ENCODE data around the gene EIF4ENIF1.

Gene EIF4ENIF1

DNA sequence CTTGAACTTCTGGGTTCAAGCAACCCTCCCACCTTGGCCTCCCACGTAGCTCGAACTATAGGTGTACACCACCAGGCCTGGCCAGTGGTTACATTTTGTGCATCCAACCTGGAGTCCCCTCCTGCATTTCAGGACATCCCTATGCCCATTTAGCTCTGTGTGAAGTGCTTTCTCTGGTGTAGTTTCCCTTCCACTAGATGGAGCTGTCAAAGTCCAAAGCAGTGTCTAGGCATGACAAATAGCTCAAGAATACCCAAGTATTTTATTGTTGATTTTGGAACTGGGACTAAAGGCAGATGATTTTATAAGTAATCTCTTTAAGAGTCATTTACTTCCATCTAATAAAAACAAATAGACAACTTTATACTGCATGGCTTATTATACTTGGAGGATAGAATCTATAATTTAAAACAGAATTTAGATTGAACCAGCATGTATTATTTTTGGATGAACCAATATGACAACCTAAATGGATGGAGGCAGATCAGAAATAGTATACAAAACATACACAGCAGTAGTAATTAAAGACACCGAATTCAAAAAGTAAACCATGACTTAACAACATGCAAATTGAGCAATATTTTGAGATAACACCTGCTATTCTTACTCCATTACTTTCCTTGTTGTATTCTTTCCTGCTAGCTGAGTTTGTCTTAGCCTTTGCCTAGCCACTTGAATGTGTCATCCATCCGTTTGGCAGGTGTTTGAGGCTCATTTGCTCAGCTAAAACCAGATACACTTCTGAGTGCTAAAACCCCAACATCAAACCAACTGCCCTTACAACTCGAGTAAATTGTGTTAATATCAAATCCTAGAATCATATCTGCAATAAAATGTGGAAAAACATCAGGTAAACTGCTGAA, 37.7 kb downstream of the EIF4ENIF1 start:
- peaks cover 45% of the 10 kb centered on the region for H3K36me3 ChIP-seq (ENCODE audit: low read depth)

DNA sequence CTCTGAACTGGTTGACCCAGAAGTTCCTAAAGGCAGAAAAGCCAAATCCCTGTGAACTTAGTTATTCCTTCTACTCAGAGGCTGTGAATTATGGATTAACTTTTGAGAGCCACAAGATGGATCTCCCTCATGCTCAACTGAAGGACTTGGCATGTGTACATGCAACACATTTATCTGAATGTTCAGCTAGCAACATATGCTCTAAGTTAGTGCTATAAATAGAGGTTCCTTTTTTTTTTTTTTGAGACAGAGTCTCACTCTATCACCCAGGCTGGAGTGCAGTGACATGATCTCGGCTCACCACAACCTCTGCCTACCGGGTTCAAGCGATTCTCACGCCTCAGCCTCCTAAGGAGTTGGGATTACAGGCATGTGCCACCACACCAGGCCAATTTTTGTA, 40.1 kb downstream of the EIF4ENIF1 start:
- H3K27ac ChIP-seq (ENCODE audit: poor library complexity, severe bottlenecking), result no peak overlapping the region
- no peaks in the 10 kb centered on the region for H3K9me3 ChIP-seq (ENCODE audit: severe bottlenecking)
- DNase-seq (ENCODE audit: low spot score) (no peak), ATAC-seq (ENCODE audit: low read depth) (no peak)
- TF ChIP-seq, protein P1, sequence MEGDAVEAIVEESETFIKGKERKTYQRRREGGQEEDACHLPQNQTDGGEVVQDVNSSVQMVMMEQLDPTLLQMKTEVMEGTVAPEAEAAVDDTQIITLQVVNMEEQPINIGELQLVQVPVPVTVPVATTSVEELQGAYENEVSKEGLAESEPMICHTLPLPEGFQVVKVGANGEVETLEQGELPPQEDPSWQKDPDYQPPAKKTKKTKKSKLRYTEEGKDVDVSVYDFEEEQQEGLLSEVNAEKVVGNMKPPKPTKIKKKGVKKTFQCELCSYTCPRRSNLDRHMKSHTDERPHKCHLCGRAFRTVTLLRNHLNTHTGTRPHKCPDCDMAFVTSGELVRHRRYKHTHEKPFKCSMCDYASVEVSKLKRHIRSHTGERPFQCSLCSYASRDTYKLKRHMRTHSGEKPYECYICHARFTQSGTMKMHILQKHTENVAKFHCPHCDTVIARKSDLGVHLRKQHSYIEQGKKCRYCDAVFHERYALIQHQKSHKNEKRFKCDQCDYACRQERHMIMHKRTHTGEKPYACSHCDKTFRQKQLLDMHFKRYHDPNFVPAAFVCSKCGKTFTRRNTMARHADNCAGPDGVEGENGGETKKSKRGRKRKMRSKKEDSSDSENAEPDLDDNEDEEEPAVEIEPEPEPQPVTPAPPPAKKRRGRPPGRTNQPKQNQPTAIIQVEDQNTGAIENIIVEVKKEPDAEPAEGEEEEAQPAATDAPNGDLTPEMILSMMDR (IDR thresholded peaks at IDR 0.05; ENCODE audit: poor library complexity, severe bottlenecking), result no peak
- no peak overlapping the region for H3K4me3 ChIP-seq (ENCODE audit: severe bottlenecking)
- H3K4me1 ChIP-seq (ENCODE audit: insufficient read depth, poor library complexity, severe bottlenecking), result no peaks in the 10 kb centered on the region
- H3K27me3 ChIP-seq (ENCODE audit: insufficient read depth, poor library complexity, severe bottlenecking), result no peaks in the 10 kb centered on the region
- H3K36me3 ChIP-seq (ENCODE audit: low read depth), result peaks cover 40% of the 10 kb centered on the region

More for the DNA sequence above, 37.7 kb downstream of the EIF4ENIF1 start:
- Histone ChIP-seq H3K27ac (ENCODE audit: poor library complexity, severe bottlenecking) (no peak overlapping the region), H3K27me3 (ENCODE audit: insufficient read depth, poor library complexity, severe bottlenecking) (no peaks in the 10 kb centered on the region), H3K4me3 (ENCODE audit: severe bottlenecking) (no peak overlapping the region), H3K9me3 (ENCODE audit: severe bottlenecking) (no peaks in the 10 kb centered on the region), H3K4me1 (ENCODE audit: insufficient read depth, poor library complexity, severe bottlenecking) (no peaks in the 10 kb centered on the region)
- peak; percentile 75; the same call in 2 of the 3 replicates for ATAC-seq (ENCODE audit: low read depth)
- TF ChIP-seq, protein P1 (IDR thresholded peaks at IDR 0.05; ENCODE audit: poor library complexity, severe bottlenecking), result peak; percentile 70
- no peak for DNase-seq (ENCODE audit: low spot score)

DNA sequence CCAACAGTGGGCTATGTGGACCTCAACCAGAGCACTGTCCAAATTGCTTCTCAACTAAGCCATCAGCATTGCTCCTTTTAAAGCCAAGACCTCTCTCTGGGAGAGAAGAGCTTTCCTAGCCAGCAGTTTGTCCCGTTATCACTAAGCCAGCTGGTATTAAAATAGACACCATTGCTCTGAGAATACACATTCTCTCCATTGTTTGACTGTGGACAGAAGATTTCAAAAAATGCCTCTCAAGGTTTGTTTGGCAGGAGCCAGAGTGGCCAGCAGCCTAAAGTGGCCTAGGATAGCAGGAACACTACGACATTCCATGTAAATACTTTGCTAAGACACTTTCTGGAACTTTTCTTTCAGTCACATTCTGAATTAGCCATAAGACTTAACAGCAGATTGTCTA, 41.3 kb downstream of the EIF4ENIF1 start:
- Histone ChIP-seq H3K27me3 (ENCODE audit: insufficient read depth, poor library complexity, severe bottlenecking) (no peaks in the 10 kb centered on the region), H3K4me3 (ENCODE audit: severe bottlenecking) (no peak overlapping the region), H3K9me3 (ENCODE audit: severe bottlenecking) (no peaks in the 10 kb centered on the region), H3K27ac (ENCODE audit: poor library complexity, severe bottlenecking) (no peak overlapping the region), H3K36me3 (ENCODE audit: low read depth) (peaks cover 36% of the 10 kb centered on the region), H3K4me1 (ENCODE audit: insufficient read depth, poor library complexity, severe bottlenecking) (no peaks in the 10 kb centered on the region)
- no peak for DNase-seq (ENCODE audit: low spot score)
- no peak for ATAC-seq (ENCODE audit: low read depth)
- TF ChIP-seq, protein P1 (IDR thresholded peaks at IDR 0.05; ENCODE audit: poor library complexity, severe bottlenecking), result no peak

DNA sequence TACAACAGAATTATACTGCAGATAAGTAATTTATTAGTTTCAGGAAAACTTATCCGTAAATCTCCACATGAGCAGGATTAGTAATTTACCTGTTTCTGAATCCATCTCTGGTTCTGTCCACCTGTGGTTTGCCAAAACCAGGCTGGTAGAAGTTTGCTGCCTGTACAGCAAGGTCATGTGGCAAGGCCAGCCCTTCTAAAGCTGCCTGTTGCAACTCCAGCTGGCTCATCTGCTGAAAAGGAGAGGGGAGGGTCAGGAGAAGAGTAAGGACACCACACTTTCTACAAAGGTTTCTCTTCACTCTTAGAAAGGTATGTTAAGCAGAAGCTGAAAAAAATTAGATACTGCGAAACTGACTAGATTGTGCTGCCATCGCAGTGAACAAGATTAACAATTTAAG, 42.3 kb downstream of the EIF4ENIF1 start:
- ATAC-seq (ENCODE audit: low read depth) (no peak), DNase-seq (ENCODE audit: low spot score) (no peak)
- Histone ChIP-seq H3K27me3 (ENCODE audit: insufficient read depth, poor library complexity, severe bottlenecking) (no peaks in the 10 kb centered on the region), H3K27ac (ENCODE audit: poor library complexity, severe bottlenecking) (no peak overlapping the region), H3K36me3 (ENCODE audit: low read depth) (peaks cover 40% of the 10 kb centered on the region), H3K9me3 (ENCODE audit: severe bottlenecking) (no peaks in the 10 kb centered on the region), H3K4me3 (ENCODE audit: severe bottlenecking) (no peak overlapping the region), H3K4me1 (ENCODE audit: insufficient read depth, poor library complexity, severe bottlenecking) (no peaks in the 10 kb centered on the region)
- TF ChIP-seq, protein P1 (IDR thresholded peaks at IDR 0.05; ENCODE audit: poor library complexity, severe bottlenecking), result no peak

DNA sequence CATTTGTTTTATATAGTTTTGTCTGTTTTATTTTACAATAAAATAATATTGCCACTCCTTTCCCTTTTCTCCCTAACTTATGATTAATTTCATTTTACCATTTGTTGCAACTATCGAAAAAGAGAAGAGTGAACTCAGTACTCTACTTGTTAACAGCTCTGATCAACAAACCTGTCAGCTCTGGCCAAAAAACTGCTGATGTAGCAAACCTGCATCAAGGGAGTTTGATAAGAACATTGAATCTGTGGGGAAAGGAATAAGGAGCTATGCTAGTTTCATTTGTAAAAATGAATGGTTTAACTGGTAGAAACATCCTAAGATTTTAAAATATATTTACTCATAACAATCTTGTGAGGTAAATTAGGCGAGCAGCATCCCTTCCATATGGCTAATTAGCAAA, 42.9 kb downstream of the EIF4ENIF1 start:
- TF ChIP-seq, protein P1 (IDR thresholded peaks at IDR 0.05; ENCODE audit: poor library complexity, severe bottlenecking), result no peak
- Histone ChIP-seq H3K27ac (ENCODE audit: poor library complexity, severe bottlenecking) (no peak overlapping the region), H3K4me1 (ENCODE audit: insufficient read depth, poor library complexity, severe bottlenecking) (no peaks in the 10 kb centered on the region), H3K36me3 (ENCODE audit: low read depth) (peaks cover 40% of the 10 kb centered on the region), H3K4me3 (ENCODE audit: severe bottlenecking) (no peak overlapping the region), H3K9me3 (ENCODE audit: severe bottlenecking) (no peaks in the 10 kb centered on the region), H3K27me3 (ENCODE audit: insufficient read depth, poor library complexity, severe bottlenecking) (no peaks in the 10 kb centered on the region)
- DNase-seq (ENCODE audit: low spot score) (no peak), ATAC-seq (ENCODE audit: low read depth) (no peak)

All from RWPE2 (cell line).